ENCODE measurements around the gene PRODH2. TPM values are rescaled to one million over a fixed set of nuclear protein-coding genes. Genes with fewer than 3 reads are reported as not detected.

PRODH2 gene
- total and polyA plus RNA-seq, 2 donors (not counting 3 experiments of a cell fraction or from before 2014, with no cell fraction given): not detected

GRCh38 chr19:35801828-35802227 lies 10.8 kb downstream of the PRODH2 start:
- no peak overlapping the region for H3K4me2 ChIP-seq (ENCODE audit: insufficient read depth, low read length)
- peaks cover 4 to 10% of the 10 kb centered on the region in 2 experiments for H3K27me3 ChIP-seq (ENCODE audit: control insufficient read depth in 2 of 2, insufficient read depth in 2 of 2, low read length in 2 of 2)
- no peak overlapping the region for H3K27ac ChIP-seq (ENCODE audit: insufficient read depth, low read depth, low read length)
- intact Hi-C loops (cut with micrococcal nuclease) (no loop called here), dilution Hi-C loops (cut with MboI; ENCODE audit: extremely low pct_ligation_motif_present, low sequenced_read_pairs) (no loop called here)
- ChIA-PET CTCF (no interaction called here), POLR2A (no interaction called here)
- H3K36me3 ChIP-seq (ENCODE audit: control insufficient read depth in 2 of 2, extremely low read depth in 1 of 2, insufficient read depth in 2 of 2, low read length in 2 of 2): no peaks in the 10 kb centered on the region
- H2AFZ ChIP-seq (ENCODE audit: low read depth, low read length): no peak overlapping the region
- H4K20me1 ChIP-seq (replicated peaks; ENCODE audit: control insufficient read depth, extremely low read depth, insufficient read depth, low read length): no peaks in the 10 kb centered on the region
- no peaks in the 10 kb centered on the region for H3K79me2 ChIP-seq (ENCODE audit: control insufficient read depth, insufficient read depth, low read length)
- no peak for FAIRE-seq
- DNase-seq (ENCODE audit: low read depth, low spot score): no peak
- H3K9me3 ChIP-seq (replicated peaks; ENCODE audit: control insufficient read depth, insufficient read depth, low read length): no peaks in the 10 kb centered on the region
- no peak for TF ChIP-seq MYC (IDR thresholded peaks at IDR 0.05; ENCODE audit: low read depth, low read length)
- no peak for TF ChIP-seq FOS (IDR thresholded peaks at IDR 0.05; ENCODE audit: borderline replicate concordance, insufficient read depth, low read length)
- TF ChIP-seq MAX (IDR thresholded peaks at IDR 0.05; ENCODE audit: insufficient read depth, insufficient read length): no peak
- no peak for TF ChIP-seq EZH2 (IDR thresholded peaks at IDR 0.05; ENCODE audit: borderline replicate concordance, low read depth, low read length, severe bottlenecking)
- TF ChIP-seq POLR2AphosphoS5 (IDR thresholded peaks at IDR 0.05; ENCODE audit: insufficient read depth, low read depth, low read length): no peak
- no peaks in the 10 kb centered on the region for H3K9me1 ChIP-seq (replicated peaks; ENCODE audit: control insufficient read depth, extremely low read depth, insufficient read depth, low read length)
- H3K4me3 ChIP-seq (replicated peaks in 1 of 3; ENCODE audit: insufficient read depth in 1 of 3, low read depth in 1 of 3, low read length in 3 of 3): no peak overlapping the region
- no peaks in the 10 kb centered on the region for H3K4me1 ChIP-seq (ENCODE audit: control insufficient read depth, extremely low read depth, insufficient read depth, low read length)
- H3K9ac ChIP-seq (replicated peaks; ENCODE audit: extremely low read depth, insufficient read depth, low read length): no peak overlapping the region
- no TSS peak for BruUV-seq (replicated peaks)

- H3K9me3 ChIP-seq (replicated peaks; ENCODE audit: control insufficient read depth, insufficient read depth, low read length): no peaks in the 10 kb centered on the region
- H3K9ac ChIP-seq (replicated peaks; ENCODE audit: extremely low read depth, insufficient read depth, low read length): no peak overlapping the region
- no peak overlapping the region for H3K4me2 ChIP-seq (ENCODE audit: insufficient read depth, low read length)
- H3K27me3 ChIP-seq (ENCODE audit: control insufficient read depth in 2 of 2, insufficient read depth in 2 of 2, low read length in 2 of 2): peaks cover 11 to 22% of the 10 kb centered on the region in 2 experiments
- no peak for FAIRE-seq
- dilution Hi-C loops (cut with MboI; ENCODE audit: extremely low pct_ligation_motif_present, low sequenced_read_pairs): no loop called here
- H2AFZ ChIP-seq (ENCODE audit: low read depth, low read length): peak overlapping the region; percentile 66
- no peaks in the 10 kb centered on the region for H3K36me3 ChIP-seq (ENCODE audit: control insufficient read depth in 2 of 2, extremely low read depth in 1 of 2, insufficient read depth in 2 of 2, low read length in 2 of 2)
- no peak overlapping the region for H3K27ac ChIP-seq (ENCODE audit: insufficient read depth, low read depth, low read length)
- intact Hi-C loops (cut with micrococcal nuclease): no loop called here
- H3K4me3 ChIP-seq (replicated peaks in 1 of 3; ENCODE audit: insufficient read depth in 1 of 3, low read depth in 1 of 3, low read length in 3 of 3): no peak overlapping the region
- H3K4me1 ChIP-seq (ENCODE audit: control insufficient read depth, extremely low read depth, insufficient read depth, low read length): no peaks in the 10 kb centered on the region
- POLR2A ChIA-PET: no interaction called here
- no peaks in the 10 kb centered on the region for H3K79me2 ChIP-seq (ENCODE audit: control insufficient read depth, insufficient read depth, low read length)
- BruUV-seq (replicated peaks): no TSS peak
- TF ChIP-seq MAX (IDR thresholded peaks at IDR 0.05; ENCODE audit: insufficient read depth, insufficient read length) (no peak), POLR2A (IDR thresholded peaks at IDR 0.05; ENCODE audit: low read depth, low read length) (no peak), CTCF (IDR thresholded peaks at IDR 0.05; ENCODE audit: extremely low read depth in 1 of 2, insufficient read depth in 1 of 2, low read depth in 1 of 2, low read length in 2 of 2) (no peak), MYC (IDR thresholded peaks at IDR 0.05; ENCODE audit: low read depth, low read length) (no peak), JUN (IDR thresholded peaks at IDR 0.05; ENCODE audit: borderline replicate concordance, insufficient read depth, insufficient read length, low read depth) (no peak), EZH2 (IDR thresholded peaks at IDR 0.05; ENCODE audit: borderline replicate concordance, low read depth, low read length, severe bottlenecking) (no peak), FOS (IDR thresholded peaks at IDR 0.05; ENCODE audit: borderline replicate concordance, insufficient read depth, low read length) (no peak), GATA2 (IDR thresholded peaks at IDR 0.05; ENCODE audit: insufficient read depth, insufficient read length, low read depth, low read length) (no peak), POLR2AphosphoS5 (IDR thresholded peaks at IDR 0.05; ENCODE audit: insufficient read depth, low read depth, low read length) (no peak)
- H3K9me1 ChIP-seq (replicated peaks; ENCODE audit: control insufficient read depth, extremely low read depth, insufficient read depth, low read length): no peaks in the 10 kb centered on the region
- H4K20me1 ChIP-seq (replicated peaks; ENCODE audit: control insufficient read depth, extremely low read depth, insufficient read depth, low read length): no peaks in the 10 kb centered on the region
- no peak for DNase-seq (ENCODE audit: low read depth, low spot score)
- CTCF ChIA-PET: interaction anchor here (1.3 to 1.5 kb wide), 2 partner anchors 22 to 31 kb away, joined by 3 to 5 read pairs; no protein-coding TSS in a partner anchor
Measured at GRCh38 chr19:35797663-35798062, 15.0 kb downstream of the PRODH2 start.

Data from endothelial cell of umbilical vein (primary cell).